GM23338 (cell line): ENCODE results near the gene GRSF1. TPM values are rescaled to one million over a fixed set of nuclear protein-coding genes. Genes with fewer than 3 reads are reported as not detected.

Experiments
- ATAC-seq: fragments of 200-7000 bp; cut with Tn5 transposase; 3 replicates; pipeline ENCODE4 v1.9.1; 2020
- DNase-seq: peaks from one replicate; pipeline ENCODE4 v3.0.0-alpha.2; 2015; ENCODE audit warnings: low spot score
- H2AFZ ChIP-seq: fragments of 200-600 bp; sonication (generic); 2 replicates; pipeline ENCODE4 v1.8.0; 2016; ENCODE audit warnings: antibody characterized with exemption, mild to moderate bottlenecking, moderate library complexity
- H3F3A ChIP-seq: fragments of 200-600 bp; sonication (generic); replicated peaks from 2 replicates; pipeline ENCODE4 v1.8.0; 2017; ENCODE audit warnings: antibody characterized with exemption, mixed run types, low read depth
- H3K27ac ChIP-seq: fragments of 200-600 bp; sonication (generic); 2 replicates; pipeline ENCODE4 v1.6.1; 2016; ENCODE audit warnings: low read depth
- H3K27me3 ChIP-seq: fragments of 200-600 bp; sonication (generic); 2 replicates; pipeline ENCODE4 v1.8.0; 2016; ENCODE audit warnings: mild to moderate bottlenecking, mixed run types, moderate library complexity; ENCODE audit not compliant: insufficient read depth
- H3K36me3 ChIP-seq: fragments of 200-600 bp; sonication (generic); 2 replicates; pipeline ENCODE4 v1.8.0; 2016; ENCODE audit warnings: mild to moderate bottlenecking; ENCODE audit not compliant: insufficient read depth
- H3K4me1 ChIP-seq: fragments of 200-600 bp; sonication (generic); 2 replicates; pipeline ENCODE4 v1.8.0; 2016; ENCODE audit warnings: mild to moderate bottlenecking, moderate library complexity; ENCODE audit not compliant: insufficient read depth
- H3K4me2 ChIP-seq: fragments of 200-600 bp; sonication (generic); 2 replicates; pipeline ENCODE4 v1.7.1; 2017; ENCODE audit warnings: mixed run types
- H3K4me3 ChIP-seq: fragments of 200-600 bp; sonication (generic); 2 replicates; pipeline ENCODE4 v1.6.1; 2016; ENCODE audit warnings: mixed run types
- H3K79me2 ChIP-seq: fragments of 200-600 bp; sonication (generic); replicated peaks from 2 replicates; pipeline ENCODE4 v1.8.0; 2017; ENCODE audit warnings: mild to moderate bottlenecking; ENCODE audit not compliant: insufficient read depth
- H3K9me2 ChIP-seq: fragments of 200-600 bp; sonication (generic); 2 replicates; pipeline ENCODE4 v1.8.0; 2017; ENCODE audit not compliant: insufficient read depth
- H4K20me1 ChIP-seq: fragments of 200-600 bp; sonication (generic); replicated peaks from 2 replicates; pipeline ENCODE4 v1.8.0; 2017; ENCODE audit warnings: mild to moderate bottlenecking; ENCODE audit not compliant: insufficient read depth
- H3K27ac Mint-ChIP-seq: 2 replicates; pipeline ENCODE4 v1.8.0; 2020; ENCODE audit warnings: inconsistent platforms, mild to moderate bottlenecking, moderate library complexity, mixed read lengths
- H3K27me3 Mint-ChIP-seq: 3 replicates; pipeline ENCODE4 v1.8.0; 2022; ENCODE audit warnings: low read depth, mild to moderate bottlenecking, moderate library complexity, mixed read lengths, inconsistent platforms; ENCODE audit not compliant: insufficient read depth, poor library complexity
- H3K36me3 Mint-ChIP-seq: 3 replicates; pipeline ENCODE4 v1.8.0; 2021; ENCODE audit warnings: low read depth, mild to moderate bottlenecking, inconsistent platforms, moderate library complexity, mixed read lengths
- H3K4me1 Mint-ChIP-seq: 3 replicates; pipeline ENCODE4 v1.8.0; 2020; ENCODE audit warnings: mild to moderate bottlenecking, inconsistent platforms, mixed read lengths
- H3K4me3 Mint-ChIP-seq: 3 replicates; pipeline ENCODE4 v1.8.0; 2021; ENCODE audit warnings: moderate library complexity, mild to moderate bottlenecking, inconsistent platforms, mixed read lengths
- H3K9me3 Mint-ChIP-seq: 3 replicates; pipeline ENCODE4 v1.8.0; 2020; ENCODE audit warnings: moderate library complexity, mild to moderate bottlenecking, inconsistent platforms, mixed read lengths
- EZH2 ChIP-seq: fragments of 200-600 bp; sonication (generic); IDR thresholded peaks from one replicate; pipeline ENCODE4 v1.8.0; 2017; ENCODE audit warnings: antibody characterized with exemption, mild to moderate bottlenecking, low read depth; ENCODE audit not compliant: unreplicated experiment
- EZH2phosphoT487 ChIP-seq: fragments of 200-600 bp; sonication (generic); IDR thresholded peaks from one replicate; pipeline ENCODE4 v1.8.1; 2018; ENCODE audit warnings: antibody characterized with exemption; ENCODE audit not compliant: unreplicated experiment
- NANOG ChIP-seq: IDR thresholded peaks from 2 replicates; pipeline ENCODE4 v1.6.1; 2016; ENCODE audit warnings: antibody characterized with exemption, borderline replicate concordance
- POLR2AphosphoS5 ChIP-seq: IDR thresholded peaks from 2 replicates; pipeline ENCODE4 v1.6.1; 2016; ENCODE audit warnings: antibody characterized with exemption, low read depth
- STAT1 ChIP-seq: IDR thresholded peaks from one replicate; pipeline ENCODE4 v1.6.1; 2016; ENCODE audit warnings: antibody characterized with exemption; ENCODE audit not compliant: unreplicated experiment
- ZNF114 ChIP-seq: fragments of 250-450 bp; sonication (Bioruptor Pico); IDR thresholded peaks from 2 replicates; pipeline ENCODE4 v1.5.0; 2020; ENCODE audit warnings: mild to moderate bottlenecking, moderate library complexity
- ZNF331 ChIP-seq: fragments of 250-450 bp; sonication (Bioruptor Pico); IDR thresholded peaks from 2 replicates; pipeline ENCODE4 v1.5.0; 2020; ENCODE audit warnings: low read depth, mild to moderate bottlenecking, moderate library complexity
- polyA plus RNA-seq: library from polyadenylated mRNA; unstranded; fragments of >200 nt; fragmentation: Nextera tagmentation; extraction: Ambion mirVana; gene quantifications from 2 replicates; pipeline ENCODE4 v1.2.1, GENCODE V29; 2016
- total RNA-seq: library from RNA; depleted of rRNA; stranded (reverse); fragments of >200 nt; shearing (Covaris generic); gene quantifications from 2 replicates; pipeline ENCODE4 v1.2.3, GENCODE V29; 2014
- TF ChIP-seq, protein P1 (sequence below): IDR thresholded peaks from one replicate; pipeline ENCODE4 v1.6.1; 2018; ENCODE audit warnings: antibody characterized with exemption; ENCODE audit not compliant: unreplicated experiment
- TF ChIP-seq, protein P2 (sequence below), 2 experiments: fragments of 200-600 bp in 1 of 2; sonication (generic) in 1 of 2; conservative IDR thresholded peaks; 2 replicates each; pipeline versions ENCODE4 v1.5.1 to v1.6.1; 2016 to 2017; ENCODE audit warnings: antibody characterized with exemption in 2 of 2, low read depth in 2 of 2, mild to moderate bottlenecking in 2 of 2, moderate library complexity in 1 of 2
- TF ChIP-seq, protein P3 (sequence below): IDR thresholded peaks from 2 replicates; pipeline ENCODE4 v1.6.1; 2016; ENCODE audit warnings: antibody characterized with exemption

Gene GRSF1
- total and polyA plus RNA-seq, 2 experiments from 2014 or later, result 77.3 to 108 TPM

DNA sequence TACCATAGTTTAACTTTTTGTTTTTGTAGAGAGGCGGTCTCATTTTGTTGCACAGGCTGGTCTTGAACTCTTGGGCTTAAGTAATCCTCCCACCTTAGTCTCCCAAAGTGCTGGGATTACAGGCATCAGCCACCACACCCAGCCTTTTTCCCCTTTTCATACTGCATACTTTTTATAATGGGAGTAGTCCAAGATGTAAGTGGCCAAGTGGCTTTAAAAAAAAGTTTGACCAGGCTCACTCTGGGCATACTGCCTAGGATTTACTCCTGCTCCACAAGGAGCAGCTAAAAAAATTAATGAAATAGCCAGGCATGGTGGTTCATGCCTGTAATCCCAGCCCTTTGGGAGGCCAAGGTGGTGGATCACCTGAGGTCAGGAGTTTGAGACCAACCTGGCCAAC lies 6.0 kb downstream of the GRSF1 start:
- Histone ChIP-seq H3K27ac (no peak overlapping the region), H3K4me3 (no peak overlapping the region), H3K36me3 (peaks cover 37% of the 10 kb centered on the region), H3K4me1 (peaks cover 14% of the 10 kb centered on the region), H2AFZ (no peak overlapping the region), H3K4me2 (no peak overlapping the region), H3K9me2 (no peaks in the 10 kb centered on the region), H3K79me2 (peaks cover 89% of the 10 kb centered on the region), H4K20me1 (peaks cover 44% of the 10 kb centered on the region), H3F3A (no peaks in the 10 kb centered on the region), H3K27me3 (no peaks in the 10 kb centered on the region)
- TF ChIP-seq, protein P1, sequence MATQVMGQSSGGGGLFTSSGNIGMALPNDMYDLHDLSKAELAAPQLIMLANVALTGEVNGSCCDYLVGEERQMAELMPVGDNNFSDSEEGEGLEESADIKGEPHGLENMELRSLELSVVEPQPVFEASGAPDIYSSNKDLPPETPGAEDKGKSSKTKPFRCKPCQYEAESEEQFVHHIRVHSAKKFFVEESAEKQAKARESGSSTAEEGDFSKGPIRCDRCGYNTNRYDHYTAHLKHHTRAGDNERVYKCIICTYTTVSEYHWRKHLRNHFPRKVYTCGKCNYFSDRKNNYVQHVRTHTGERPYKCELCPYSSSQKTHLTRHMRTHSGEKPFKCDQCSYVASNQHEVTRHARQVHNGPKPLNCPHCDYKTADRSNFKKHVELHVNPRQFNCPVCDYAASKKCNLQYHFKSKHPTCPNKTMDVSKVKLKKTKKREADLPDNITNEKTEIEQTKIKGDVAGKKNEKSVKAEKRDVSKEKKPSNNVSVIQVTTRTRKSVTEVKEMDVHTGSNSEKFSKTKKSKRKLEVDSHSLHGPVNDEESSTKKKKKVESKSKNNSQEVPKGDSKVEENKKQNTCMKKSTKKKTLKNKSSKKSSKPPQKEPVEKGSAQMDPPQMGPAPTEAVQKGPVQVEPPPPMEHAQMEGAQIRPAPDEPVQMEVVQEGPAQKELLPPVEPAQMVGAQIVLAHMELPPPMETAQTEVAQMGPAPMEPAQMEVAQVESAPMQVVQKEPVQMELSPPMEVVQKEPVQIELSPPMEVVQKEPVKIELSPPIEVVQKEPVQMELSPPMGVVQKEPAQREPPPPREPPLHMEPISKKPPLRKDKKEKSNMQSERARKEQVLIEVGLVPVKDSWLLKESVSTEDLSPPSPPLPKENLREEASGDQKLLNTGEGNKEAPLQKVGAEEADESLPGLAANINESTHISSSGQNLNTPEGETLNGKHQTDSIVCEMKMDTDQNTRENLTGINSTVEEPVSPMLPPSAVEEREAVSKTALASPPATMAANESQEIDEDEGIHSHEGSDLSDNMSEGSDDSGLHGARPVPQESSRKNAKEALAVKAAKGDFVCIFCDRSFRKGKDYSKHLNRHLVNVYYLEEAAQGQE, result no peak
- TF ChIP-seq STAT1 (no peak), EZH2 (no peak), ZNF331 (CRISPR knock-in tag) (no peak), EZH2phosphoT487 (no peak), NANOG (no peak), ZNF114 (CRISPR knock-in tag) (no peak)
- TF ChIP-seq, protein P2, sequence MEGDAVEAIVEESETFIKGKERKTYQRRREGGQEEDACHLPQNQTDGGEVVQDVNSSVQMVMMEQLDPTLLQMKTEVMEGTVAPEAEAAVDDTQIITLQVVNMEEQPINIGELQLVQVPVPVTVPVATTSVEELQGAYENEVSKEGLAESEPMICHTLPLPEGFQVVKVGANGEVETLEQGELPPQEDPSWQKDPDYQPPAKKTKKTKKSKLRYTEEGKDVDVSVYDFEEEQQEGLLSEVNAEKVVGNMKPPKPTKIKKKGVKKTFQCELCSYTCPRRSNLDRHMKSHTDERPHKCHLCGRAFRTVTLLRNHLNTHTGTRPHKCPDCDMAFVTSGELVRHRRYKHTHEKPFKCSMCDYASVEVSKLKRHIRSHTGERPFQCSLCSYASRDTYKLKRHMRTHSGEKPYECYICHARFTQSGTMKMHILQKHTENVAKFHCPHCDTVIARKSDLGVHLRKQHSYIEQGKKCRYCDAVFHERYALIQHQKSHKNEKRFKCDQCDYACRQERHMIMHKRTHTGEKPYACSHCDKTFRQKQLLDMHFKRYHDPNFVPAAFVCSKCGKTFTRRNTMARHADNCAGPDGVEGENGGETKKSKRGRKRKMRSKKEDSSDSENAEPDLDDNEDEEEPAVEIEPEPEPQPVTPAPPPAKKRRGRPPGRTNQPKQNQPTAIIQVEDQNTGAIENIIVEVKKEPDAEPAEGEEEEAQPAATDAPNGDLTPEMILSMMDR (conservative IDR thresholded peaks at IDR 0.05; ENCODE audit: low read depth in 2 of 2), result no peak
- peaks cover 73% of the 10 kb centered on the region for H3K36me3 Mint-ChIP-seq
- H3K9me3 Mint-ChIP-seq, result no peaks in the 10 kb centered on the region
- no peak for ATAC-seq
- H3K27me3 Mint-ChIP-seq, result peaks cover 5% of the 10 kb centered on the region
- no peak for DNase-seq
- no peak overlapping the region for H3K4me3 Mint-ChIP-seq
- peaks cover 8% of the 10 kb centered on the region for H3K4me1 Mint-ChIP-seq
- H3K27ac Mint-ChIP-seq, result no peak overlapping the region

GRCh38 chr4:70831293-70831692 lies 8.4 kb downstream of the GRSF1 start:
- peaks cover 65% of the 10 kb centered on the region for H3K79me2 ChIP-seq
- no peak for TF ChIP-seq POLR2AphosphoS5
- TF ChIP-seq, protein P3, sequence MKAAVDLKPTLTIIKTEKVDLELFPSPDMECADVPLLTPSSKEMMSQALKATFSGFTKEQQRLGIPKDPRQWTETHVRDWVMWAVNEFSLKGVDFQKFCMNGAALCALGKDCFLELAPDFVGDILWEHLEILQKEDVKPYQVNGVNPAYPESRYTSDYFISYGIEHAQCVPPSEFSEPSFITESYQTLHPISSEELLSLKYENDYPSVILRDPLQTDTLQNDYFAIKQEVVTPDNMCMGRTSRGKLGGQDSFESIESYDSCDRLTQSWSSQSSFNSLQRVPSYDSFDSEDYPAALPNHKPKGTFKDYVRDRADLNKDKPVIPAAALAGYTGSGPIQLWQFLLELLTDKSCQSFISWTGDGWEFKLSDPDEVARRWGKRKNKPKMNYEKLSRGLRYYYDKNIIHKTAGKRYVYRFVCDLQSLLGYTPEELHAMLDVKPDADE, result no peak
- TF ChIP-seq, protein P1, result no peak
- H3K4me1 ChIP-seq, result peaks cover under 1% of the 10 kb centered on the region; the same call in 1 of the 2 replicates
- no peak overlapping the region for H3K4me2 ChIP-seq
- Mint-ChIP-seq H3K36me3 (peaks cover 87% of the 10 kb centered on the region), H3K27me3 (peaks cover 5% of the 10 kb centered on the region), H3K4me1 (peaks cover 2% of the 10 kb centered on the region; the same call in 1 of the 3 replicates), H3K9me3 (no peaks in the 10 kb centered on the region), H3K4me3 (no peak overlapping the region), H3K27ac (no peak overlapping the region)
- no peak for ATAC-seq
- peaks cover 60% of the 10 kb centered on the region for H3K36me3 ChIP-seq
- DNase-seq, result no peak
- H3K9me2 ChIP-seq, result no peaks in the 10 kb centered on the region
- no peaks in the 10 kb centered on the region for H3K27me3 ChIP-seq
- no peaks in the 10 kb centered on the region for H3F3A ChIP-seq
- peaks cover 33% of the 10 kb centered on the region for H4K20me1 ChIP-seq
- H3K4me3 ChIP-seq, result no peak overlapping the region
- H2AFZ ChIP-seq, result no peak overlapping the region
- no peak overlapping the region for H3K27ac ChIP-seq
